ENCODE measurements around the gene MED1. TPM values are rescaled to one million over a fixed set of nuclear protein-coding genes. Genes with fewer than 3 reads are reported as not detected.
"Not testable (repeated sequence)": the region's sequence is repeated elsewhere in the genome, so short reads cannot be mapped to it uniquely, and the experiment has no call there.

MED1 gene
- total and polyA plus RNA-seq, 5 donors from 2014 or later, result 15.8 to 45.4 (median 18.3) TPM

GRCh38 chr17:39376434-39376833, 74.6 kb downstream of the MED1 start:
- peak overlapping the region in 1 of 3 donors; percentile 49 for H3K27ac Mint-ChIP-seq
- no peak overlapping the region for H3K4me3 ChIP-seq (ENCODE audit: low read depth, low read length)
- H3K9me3 ChIP-seq (ENCODE audit: control insufficient read depth in 2 of 2, low read length in 2 of 2), result no peaks in the 10 kb centered on the region
- H3K36me3 Mint-ChIP-seq, result peaks cover 13% of the 10 kb centered on the region
- no peaks in the 10 kb centered on the region for H3K9me3 Mint-ChIP-seq
- no peaks in the 10 kb centered on the region for H3K27me3 ChIP-seq (ENCODE audit: control insufficient read depth, insufficient read depth, low read length)
- no peaks in the 10 kb centered on the region for H3K36me3 ChIP-seq (ENCODE audit: control insufficient read depth, insufficient read depth, low read length)
- H3K4me1 Mint-ChIP-seq, result peaks cover 18 to 55% (median 34%) of the 10 kb centered on the region in 4 donors
- peaks cover 3% of the 10 kb centered on the region for H3K4me1 ChIP-seq (ENCODE audit: control insufficient read depth, insufficient read depth, low read length, poor library complexity, severe bottlenecking)
- DNase-seq (no peak), ATAC-seq (ENCODE audit: low read depth in 2 of 2) (no peak)
- no peak overlapping the region for H3K4me3 Mint-ChIP-seq
- no peak overlapping the region for H3K27ac ChIP-seq (ENCODE audit: insufficient read depth, low read length, poor library complexity, severe bottlenecking)
- no peaks in the 10 kb centered on the region for H3K27me3 Mint-ChIP-seq

GRCh38 chr17:39367805-39368204, 83.3 kb downstream of the MED1 start:
- not testable (repeated sequence) for DNase-seq; H3K27ac ChIP-seq (ENCODE audit: insufficient read depth, low read length, poor library complexity, severe bottlenecking); H3K4me1 ChIP-seq (ENCODE audit: control insufficient read depth, insufficient read depth, low read length, poor library complexity, severe bottlenecking); H3K9me3 Mint-ChIP-seq; H3K4me3 ChIP-seq (ENCODE audit: low read depth, low read length); ATAC-seq (ENCODE audit: low read depth in 2 of 2); H3K9me3 ChIP-seq (ENCODE audit: control insufficient read depth in 2 of 2, low read length in 2 of 2); H3K36me3 ChIP-seq (ENCODE audit: control insufficient read depth, insufficient read depth, low read length); H3K4me3 Mint-ChIP-seq; H3K36me3 Mint-ChIP-seq; H3K27me3 ChIP-seq (ENCODE audit: control insufficient read depth, insufficient read depth, low read length); H3K27me3 Mint-ChIP-seq
- Mint-ChIP-seq H3K27ac (peak overlapping the region in 1 of 3 donors; percentile 23), H3K4me1 (peaks cover 0 to 39% (median 11%) of the 10 kb centered on the region in 4 donors)

GRCh38 chr17:39365872-39366271, 85.2 kb downstream of the MED1 start:
- Histone ChIP-seq H3K36me3 (ENCODE audit: control insufficient read depth, insufficient read depth, low read length) (peaks cover 4% of the 10 kb centered on the region), H3K4me1 (ENCODE audit: control insufficient read depth, insufficient read depth, low read length, poor library complexity, severe bottlenecking) (no peaks in the 10 kb centered on the region), H3K4me3 (ENCODE audit: low read depth, low read length) (no peak overlapping the region), H3K9me3 (ENCODE audit: control insufficient read depth in 2 of 2, low read length in 2 of 2) (no peaks in the 10 kb centered on the region), H3K27ac (ENCODE audit: insufficient read depth, low read length, poor library complexity, severe bottlenecking) (no peak overlapping the region), H3K27me3 (ENCODE audit: control insufficient read depth, insufficient read depth, low read length) (no peaks in the 10 kb centered on the region)
- Mint-ChIP-seq H3K4me1 (peaks cover 4 to 38% (median 16%) of the 10 kb centered on the region in 4 donors), H3K9me3 (no peaks in the 10 kb centered on the region), H3K27ac (peak overlapping the region in 1 of 3 donors; percentile 6), H3K4me3 (no peak overlapping the region), H3K36me3 (peaks cover 6% of the 10 kb centered on the region), H3K27me3 (no peaks in the 10 kb centered on the region)
- no peak for ATAC-seq (ENCODE audit: low read depth in 2 of 2)
- DNase-seq, result no peak

GRCh38 chr17:39365242-39365641, 85.8 kb downstream of the MED1 start:
- Mint-ChIP-seq H3K4me1 (peaks cover 6 to 43% (median 20%) of the 10 kb centered on the region in 4 donors), H3K27me3 (no peaks in the 10 kb centered on the region), H3K36me3 (peaks cover 7% of the 10 kb centered on the region), H3K4me3 (no peak overlapping the region), H3K27ac (no peak overlapping the region), H3K9me3 (no peaks in the 10 kb centered on the region)
- no peak for DNase-seq
- Histone ChIP-seq H3K27ac (ENCODE audit: insufficient read depth, low read length, poor library complexity, severe bottlenecking) (no peak overlapping the region), H3K9me3 (ENCODE audit: control insufficient read depth in 2 of 2, low read length in 2 of 2) (no peaks in the 10 kb centered on the region), H3K4me1 (ENCODE audit: control insufficient read depth, insufficient read depth, low read length, poor library complexity, severe bottlenecking) (no peaks in the 10 kb centered on the region), H3K4me3 (ENCODE audit: low read depth, low read length) (no peak overlapping the region), H3K27me3 (ENCODE audit: control insufficient read depth, insufficient read depth, low read length) (no peaks in the 10 kb centered on the region), H3K36me3 (ENCODE audit: control insufficient read depth, insufficient read depth, low read length) (peaks cover 4% of the 10 kb centered on the region)
- ATAC-seq (ENCODE audit: low read depth in 2 of 2), result no peak

- DNase-seq (no peak), ATAC-seq (ENCODE audit: low read depth in 2 of 2) (no peak)
- Mint-ChIP-seq H3K4me1 (peaks cover 6 to 47% (median 20%) of the 10 kb centered on the region in 4 donors), H3K36me3 (peaks cover 7% of the 10 kb centered on the region), H3K27ac (peak overlapping the region in 1 of 3 donors; percentile 7), H3K4me3 (no peak overlapping the region), H3K9me3 (no peaks in the 10 kb centered on the region), H3K27me3 (no peaks in the 10 kb centered on the region)
- H3K36me3 ChIP-seq (ENCODE audit: control insufficient read depth, insufficient read depth, low read length), result peaks cover under 1% of the 10 kb centered on the region
- H3K4me1 ChIP-seq (ENCODE audit: control insufficient read depth, insufficient read depth, low read length, poor library complexity, severe bottlenecking), result no peaks in the 10 kb centered on the region
- no peak overlapping the region for H3K4me3 ChIP-seq (ENCODE audit: low read depth, low read length)
- H3K27me3 ChIP-seq (ENCODE audit: control insufficient read depth, insufficient read depth, low read length), result no peaks in the 10 kb centered on the region
- no peaks in the 10 kb centered on the region for H3K9me3 ChIP-seq (ENCODE audit: control insufficient read depth in 2 of 2, low read length in 2 of 2)
- H3K27ac ChIP-seq (ENCODE audit: insufficient read depth, low read length, poor library complexity, severe bottlenecking), result no peak overlapping the region
These were observed 86.6 kb downstream of the MED1 start for GRCh38 chr17:39364236-39365025.

- no peak for ATAC-seq (ENCODE audit: low read depth in 2 of 2)
These were observed 90.0 kb downstream of the MED1 start for GRCh38 chr17:39361064-39361463.

GRCh38 chr17:39360537-39360936, 90.5 kb downstream of the MED1 start:
- DNase-seq, result no peak

More at GRCh38 chr17:39361064-39361463, 90.0 kb downstream of the MED1 start:
- H3K4me1 ChIP-seq (ENCODE audit: control insufficient read depth, insufficient read depth, low read length, poor library complexity, severe bottlenecking), result no peaks in the 10 kb centered on the region
- no peaks in the 10 kb centered on the region for H3K27me3 Mint-ChIP-seq
- H3K27ac ChIP-seq (ENCODE audit: insufficient read depth, low read length, poor library complexity, severe bottlenecking), result no peak overlapping the region
- H3K4me1 Mint-ChIP-seq, result peaks cover 10 to 38% (median 23%) of the 10 kb centered on the region in 4 donors
- no peak for DNase-seq
- H3K9me3 ChIP-seq (ENCODE audit: control insufficient read depth in 2 of 2, low read length in 2 of 2), result no peaks in the 10 kb centered on the region
- H3K36me3 ChIP-seq (ENCODE audit: control insufficient read depth, insufficient read depth, low read length), result peaks cover 2% of the 10 kb centered on the region
- no peaks in the 10 kb centered on the region for H3K9me3 Mint-ChIP-seq
- H3K4me3 Mint-ChIP-seq, result no peak overlapping the region
- no peak overlapping the region for H3K27ac Mint-ChIP-seq
- H3K36me3 Mint-ChIP-seq, result peaks cover 11% of the 10 kb centered on the region
- H3K27me3 ChIP-seq (ENCODE audit: control insufficient read depth, insufficient read depth, low read length), result no peaks in the 10 kb centered on the region
- H3K4me3 ChIP-seq (ENCODE audit: low read depth, low read length), result no peak overlapping the region

GRCh38 chr17:39359994-39360393, 91.1 kb downstream of the MED1 start:
- Mint-ChIP-seq H3K4me1 (peaks cover 10 to 30% (median 20%) of the 10 kb centered on the region in 4 donors), H3K27ac (no peak overlapping the region), H3K4me3 (no peak overlapping the region), H3K9me3 (no peaks in the 10 kb centered on the region), H3K27me3 (no peaks in the 10 kb centered on the region), H3K36me3 (peaks cover 8% of the 10 kb centered on the region)
- ATAC-seq (ENCODE audit: low read depth in 2 of 2) (no peak), DNase-seq (no peak)
- H3K9me3 ChIP-seq (ENCODE audit: control insufficient read depth in 2 of 2, low read length in 2 of 2), result no peaks in the 10 kb centered on the region
- H3K27me3 ChIP-seq (ENCODE audit: control insufficient read depth, insufficient read depth, low read length), result no peaks in the 10 kb centered on the region
- H3K4me1 ChIP-seq (ENCODE audit: control insufficient read depth, insufficient read depth, low read length, poor library complexity, severe bottlenecking), result no peaks in the 10 kb centered on the region
- no peak overlapping the region for H3K27ac ChIP-seq (ENCODE audit: insufficient read depth, low read length, poor library complexity, severe bottlenecking)
- H3K4me3 ChIP-seq (ENCODE audit: low read depth, low read length), result no peak overlapping the region
- H3K36me3 ChIP-seq (ENCODE audit: control insufficient read depth, insufficient read depth, low read length), result peaks cover 2% of the 10 kb centered on the region

More at GRCh38 chr17:39360537-39360936, 90.5 kb downstream of the MED1 start:
- Mint-ChIP-seq H3K4me1 (peaks cover 10 to 34% (median 22%) of the 10 kb centered on the region in 4 donors), H3K4me3 (no peak overlapping the region), H3K27me3 (no peaks in the 10 kb centered on the region), H3K36me3 (peaks cover 11% of the 10 kb centered on the region), H3K9me3 (no peaks in the 10 kb centered on the region), H3K27ac (no peak overlapping the region)
- Histone ChIP-seq H3K4me1 (ENCODE audit: control insufficient read depth, insufficient read depth, low read length, poor library complexity, severe bottlenecking) (no peaks in the 10 kb centered on the region), H3K4me3 (ENCODE audit: low read depth, low read length) (no peak overlapping the region), H3K27ac (ENCODE audit: insufficient read depth, low read length, poor library complexity, severe bottlenecking) (no peak overlapping the region), H3K27me3 (ENCODE audit: control insufficient read depth, insufficient read depth, low read length) (no peaks in the 10 kb centered on the region), H3K9me3 (ENCODE audit: control insufficient read depth in 2 of 2, low read length in 2 of 2) (no peaks in the 10 kb centered on the region), H3K36me3 (ENCODE audit: control insufficient read depth, insufficient read depth, low read length) (peaks cover 2% of the 10 kb centered on the region)
- no peak for ATAC-seq (ENCODE audit: low read depth in 2 of 2)

Measured in CD4-positive, CD25-positive, alpha-beta regulatory T cell (primary cell).